GM12873 (cell line): Measurements from ENCODE around the gene CAPN1.

ENCODE experiments used
- TF ChIP-seq, protein P1 (sequence below): IDR thresholded peaks from 2 replicates; pipeline ENCODE4 v1.5.1; 2012; ENCODE audit warnings: low read depth, mild to moderate bottlenecking, moderate library complexity, low read length, control low read depth; ENCODE audit not compliant: insufficient read depth; ENCODE audit errors: missing control alignments

CAPN1 gene

DNA sequence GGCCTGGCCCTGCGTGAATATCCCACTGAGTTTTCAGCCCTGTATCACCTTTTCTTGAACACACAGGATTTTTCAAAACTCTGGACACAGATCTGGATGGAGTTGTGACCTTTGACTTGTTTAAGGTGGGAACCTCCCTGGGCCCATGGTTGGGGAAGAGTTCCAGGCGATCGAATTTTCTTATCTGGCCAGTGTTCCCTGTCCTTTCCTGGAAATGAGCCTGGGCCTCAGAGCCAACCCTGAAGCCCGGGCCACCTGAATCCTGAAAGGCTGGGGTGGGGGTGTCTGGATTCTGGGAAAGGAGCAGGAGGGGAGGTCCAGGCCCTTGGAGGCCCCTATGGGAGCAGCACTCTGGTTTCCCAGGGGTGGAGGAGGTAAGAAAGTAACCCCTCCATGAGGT lies 29.0 kb downstream of the CAPN1 start:
- TF ChIP-seq, protein P1, sequence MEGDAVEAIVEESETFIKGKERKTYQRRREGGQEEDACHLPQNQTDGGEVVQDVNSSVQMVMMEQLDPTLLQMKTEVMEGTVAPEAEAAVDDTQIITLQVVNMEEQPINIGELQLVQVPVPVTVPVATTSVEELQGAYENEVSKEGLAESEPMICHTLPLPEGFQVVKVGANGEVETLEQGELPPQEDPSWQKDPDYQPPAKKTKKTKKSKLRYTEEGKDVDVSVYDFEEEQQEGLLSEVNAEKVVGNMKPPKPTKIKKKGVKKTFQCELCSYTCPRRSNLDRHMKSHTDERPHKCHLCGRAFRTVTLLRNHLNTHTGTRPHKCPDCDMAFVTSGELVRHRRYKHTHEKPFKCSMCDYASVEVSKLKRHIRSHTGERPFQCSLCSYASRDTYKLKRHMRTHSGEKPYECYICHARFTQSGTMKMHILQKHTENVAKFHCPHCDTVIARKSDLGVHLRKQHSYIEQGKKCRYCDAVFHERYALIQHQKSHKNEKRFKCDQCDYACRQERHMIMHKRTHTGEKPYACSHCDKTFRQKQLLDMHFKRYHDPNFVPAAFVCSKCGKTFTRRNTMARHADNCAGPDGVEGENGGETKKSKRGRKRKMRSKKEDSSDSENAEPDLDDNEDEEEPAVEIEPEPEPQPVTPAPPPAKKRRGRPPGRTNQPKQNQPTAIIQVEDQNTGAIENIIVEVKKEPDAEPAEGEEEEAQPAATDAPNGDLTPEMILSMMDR: no peak

DNA sequence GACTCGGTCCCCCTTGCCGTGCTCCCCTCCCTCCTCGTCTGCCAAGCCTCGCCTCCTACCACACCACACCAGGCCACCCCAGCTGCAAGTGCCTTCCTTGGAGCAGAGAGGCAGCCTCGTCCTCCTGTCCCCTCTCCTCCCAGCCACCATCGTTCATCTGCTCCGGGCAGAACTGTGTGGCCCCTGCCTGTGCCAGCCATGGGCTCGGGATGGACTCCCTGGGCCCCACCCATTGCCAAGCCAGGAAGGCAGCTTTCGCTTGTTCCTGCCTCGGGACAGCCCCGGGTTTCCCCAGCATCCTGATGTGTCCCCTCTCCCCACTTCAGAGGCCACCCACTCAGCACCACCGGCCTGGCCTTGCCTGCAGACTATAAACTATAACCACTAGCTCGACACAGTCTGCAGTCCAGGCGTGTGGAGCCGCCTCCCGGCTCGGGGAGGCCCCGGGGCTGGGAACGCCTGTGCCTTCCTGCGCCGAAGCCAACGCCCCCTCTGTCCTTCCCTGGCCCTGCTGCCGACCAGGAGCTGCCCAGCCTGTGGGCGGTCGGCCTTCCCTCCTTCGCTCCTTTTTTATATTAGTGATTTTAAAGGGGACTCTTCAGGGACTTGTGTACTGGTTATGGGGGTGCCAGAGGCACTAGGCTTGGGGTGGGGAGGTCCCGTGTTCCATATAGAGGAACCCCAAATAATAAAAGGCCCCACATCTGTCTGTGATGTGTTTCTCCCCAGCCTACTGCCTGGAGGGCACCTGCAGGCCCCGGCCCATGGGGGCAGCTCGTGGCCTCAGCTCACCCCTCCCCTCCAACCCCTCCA lies 29.8 kb downstream of the CAPN1 start:
- TF ChIP-seq, protein P1: no peak

DNA sequence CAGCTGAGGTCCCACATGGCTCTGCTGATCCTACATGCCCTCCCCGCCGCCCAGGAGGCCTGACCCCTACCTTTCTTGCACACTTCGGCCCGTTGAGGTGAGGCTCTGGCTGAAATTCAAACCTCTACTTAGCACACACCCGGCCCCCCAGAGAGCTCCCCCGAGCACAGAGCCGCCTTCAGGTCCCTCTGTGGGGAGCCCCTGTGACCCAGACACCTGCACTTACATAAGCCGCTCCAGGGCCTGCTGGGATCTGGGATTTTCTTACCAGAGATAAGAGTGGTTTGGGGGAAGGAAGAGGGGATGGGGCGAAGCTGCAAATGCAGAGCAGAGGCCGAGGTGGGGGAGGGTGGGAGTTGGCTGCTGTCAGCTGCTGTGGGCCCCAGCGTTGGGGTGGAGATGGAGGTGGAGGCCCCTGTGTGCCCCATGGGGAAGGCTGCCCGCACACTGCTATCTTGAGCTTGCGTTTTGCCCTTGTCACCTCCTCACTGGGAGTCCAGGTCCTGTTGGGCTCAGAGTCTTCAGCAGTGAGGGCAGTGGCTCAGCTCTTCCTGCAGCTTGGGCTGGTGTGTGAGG lies 30.6 kb downstream of the CAPN1 start:
- TF ChIP-seq, protein P1: no peak

DNA sequence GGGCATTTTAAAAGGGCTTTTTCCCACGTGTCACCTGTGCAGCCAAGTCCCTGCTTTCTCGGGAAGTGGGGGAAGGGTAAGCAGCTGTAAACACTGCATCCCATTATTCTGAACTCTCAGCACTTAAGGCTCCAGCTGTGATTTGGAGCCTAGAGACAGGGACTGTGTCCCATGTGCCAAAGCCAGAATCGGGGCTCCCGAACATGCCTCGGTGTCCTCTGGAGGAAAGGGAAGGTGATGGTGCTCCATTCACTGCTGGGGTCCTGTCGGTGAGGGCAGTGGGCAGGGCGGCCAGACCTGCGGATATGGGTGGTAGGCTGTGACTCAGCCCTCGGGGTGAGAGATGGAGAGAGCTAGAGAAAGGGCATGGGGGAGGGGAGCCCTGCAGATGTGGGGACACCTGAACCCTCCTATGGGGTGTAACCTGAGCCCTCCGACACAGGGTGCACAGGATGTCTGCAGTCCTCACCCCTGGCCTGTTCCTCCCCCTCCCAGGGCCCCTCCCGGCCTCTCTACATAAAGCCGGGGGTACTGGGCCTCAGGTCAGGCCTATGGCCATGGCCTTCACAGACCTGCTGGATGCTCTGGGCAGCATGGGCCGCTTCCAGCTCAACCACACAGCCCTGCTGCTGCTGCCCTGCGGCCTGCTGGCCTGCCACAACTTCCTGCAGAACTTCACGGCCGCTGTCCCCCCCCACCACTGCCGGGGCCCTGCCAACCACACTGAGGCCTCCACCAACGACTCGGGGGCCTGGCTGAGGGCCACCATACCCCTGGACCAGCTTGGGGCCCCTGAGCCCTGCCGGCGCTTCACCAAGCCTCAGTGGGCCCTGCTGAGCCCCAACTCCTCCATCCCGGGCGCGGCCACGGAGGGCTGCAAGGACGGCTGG lies 31.8 kb downstream of the CAPN1 start:
- TF ChIP-seq, protein P1: no peak

DNA sequence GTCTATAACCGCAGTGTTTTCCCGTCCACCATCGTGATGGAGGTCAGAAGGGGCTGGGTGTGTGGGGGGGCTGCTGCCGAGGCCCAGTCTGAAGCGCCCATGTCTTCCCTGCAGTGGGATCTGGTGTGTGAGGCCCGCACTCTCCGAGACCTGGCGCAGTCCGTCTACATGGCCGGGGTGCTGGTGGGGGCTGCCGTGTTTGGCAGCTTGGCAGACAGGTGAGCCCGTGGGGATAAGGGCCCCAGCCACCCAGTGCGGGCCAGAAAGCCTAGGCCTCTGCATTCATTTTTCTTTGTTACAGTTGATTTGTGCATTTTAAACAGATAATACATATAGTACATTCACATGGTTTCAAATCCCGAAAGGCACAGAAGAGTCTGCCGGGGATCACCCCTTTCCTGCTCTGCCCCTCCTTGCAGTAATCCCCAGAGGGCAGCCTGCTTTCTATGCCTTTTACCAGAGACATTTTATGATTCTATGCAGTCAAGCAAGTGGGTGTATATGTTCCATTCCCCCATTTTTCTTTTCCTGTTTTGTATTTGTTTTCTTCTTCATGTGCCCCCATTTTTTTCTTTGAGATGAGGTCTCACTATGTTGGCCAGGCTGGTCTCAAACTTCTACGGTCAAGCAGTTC lies 32.6 kb downstream of the CAPN1 start:
- TF ChIP-seq, protein P1: no peak

DNA sequence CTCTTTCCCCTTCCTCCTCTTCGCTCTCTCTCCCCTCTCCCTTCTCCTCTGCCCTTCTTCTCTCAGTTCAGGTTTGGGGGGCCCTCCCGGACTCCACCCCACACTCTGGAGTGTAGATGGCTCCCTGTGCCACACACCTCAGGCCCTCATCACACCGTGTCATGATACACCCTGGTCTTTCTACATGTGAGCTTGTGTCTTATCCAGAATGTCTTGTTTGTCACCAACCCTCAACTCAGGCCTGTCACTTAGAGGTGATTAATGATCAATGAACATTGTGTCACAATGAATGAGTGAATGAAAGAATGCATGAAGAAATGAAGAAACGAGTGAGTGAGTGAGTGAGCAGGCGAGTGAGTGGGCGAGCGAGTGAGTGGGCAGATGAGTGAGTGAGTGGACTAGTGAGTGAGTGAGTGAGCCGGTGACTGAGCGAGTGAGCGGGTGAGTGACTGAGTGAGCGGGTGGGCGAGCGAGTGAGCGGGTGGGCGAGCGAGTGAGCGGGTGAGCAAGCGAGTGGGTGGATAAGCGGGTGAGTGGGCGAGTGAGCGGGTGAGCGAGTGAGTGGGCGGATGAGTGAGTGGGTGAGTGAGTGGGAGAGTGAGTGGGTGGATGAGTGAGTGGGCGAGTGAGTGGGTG lies 33.8 kb downstream of the CAPN1 start:
- TF ChIP-seq, protein P1: no peak

DNA sequence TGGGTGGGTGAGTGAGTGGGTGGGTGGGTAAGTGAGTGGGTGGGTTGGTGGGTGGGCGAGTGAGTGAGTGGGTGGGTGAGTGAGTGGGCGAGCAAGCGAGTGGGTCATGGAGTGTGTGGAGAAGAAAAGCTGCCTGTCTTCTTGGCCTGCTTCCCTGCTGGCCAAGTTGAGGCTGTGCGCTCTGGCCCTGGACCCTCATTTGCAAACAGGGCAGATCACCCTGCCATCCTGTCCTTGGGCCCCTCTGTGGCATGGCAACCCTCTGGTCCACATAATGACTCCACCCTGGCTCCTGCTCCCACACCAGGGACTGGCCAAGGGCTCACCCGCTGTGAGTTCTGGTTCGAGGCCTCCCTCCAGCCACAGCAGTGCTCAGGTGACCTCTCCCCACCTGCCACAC lies 35.1 kb downstream of the CAPN1 start:
- TF ChIP-seq, protein P1: peak; percentile 19
